ENCODE data around the gene CTTN. TPM values are rescaled to one million over a fixed set of nuclear protein-coding genes. Genes with fewer than 3 reads are reported as not detected.

The CTTN gene
- total RNA-seq, 1 experiment from 2014 or later: 533 TPM

DNA sequence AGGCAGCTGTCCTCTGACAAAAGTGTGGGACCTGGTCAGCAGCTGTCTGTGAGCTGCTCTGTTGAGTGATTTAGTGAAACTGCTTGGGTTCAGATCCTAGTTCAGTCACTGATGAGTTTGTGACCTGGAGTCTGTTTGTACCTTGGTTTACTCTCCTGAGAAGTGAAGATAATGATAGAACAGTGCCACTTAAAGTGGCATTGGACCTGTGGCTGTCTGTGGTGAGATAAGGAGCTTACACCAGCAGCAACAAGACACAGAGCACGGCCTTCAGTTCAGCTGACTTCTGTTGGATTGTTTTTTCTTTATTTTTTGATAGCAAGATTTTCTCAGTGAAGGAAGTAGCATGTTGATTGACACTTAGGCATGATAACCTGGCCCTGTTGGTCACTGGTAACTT is 46.2 kb upstream of the CTTN start:
- Histone ChIP-seq H4K20me1 (ENCODE audit: insufficient read depth) (peaks cover 9% of the 10 kb centered on the region), H3F3A (ENCODE audit: insufficient read depth, low read depth) (0 out of 2 replicates have a peak, but pooled peaks cover 4% of the 10 kb centered on the region), H3K27me3 (ENCODE audit: insufficient read depth, low read depth) (no peaks in the 10 kb centered on the region), H2AFZ (no peak overlapping the region), H3K4me1 (replicated peaks; ENCODE audit: insufficient read depth) (no peaks in the 10 kb centered on the region), H3K4me3 (no peak overlapping the region), H3K9me3 (ENCODE audit: insufficient read depth, low read depth) (no peaks in the 10 kb centered on the region), H3K4me2 (no peak overlapping the region), H3K27ac (no peak overlapping the region), H3K9me2 (ENCODE audit: insufficient read depth) (no peaks in the 10 kb centered on the region), H3K36me3 (ENCODE audit: low read depth) (peaks cover 48% of the 10 kb centered on the region), H3K79me2 (ENCODE audit: low read depth) (no peaks in the 10 kb centered on the region)
- BruUV-seq (replicated peaks): no TSS peak
- CTCF ChIA-PET: no interaction called here
- TF ChIP-seq, protein P1, sequence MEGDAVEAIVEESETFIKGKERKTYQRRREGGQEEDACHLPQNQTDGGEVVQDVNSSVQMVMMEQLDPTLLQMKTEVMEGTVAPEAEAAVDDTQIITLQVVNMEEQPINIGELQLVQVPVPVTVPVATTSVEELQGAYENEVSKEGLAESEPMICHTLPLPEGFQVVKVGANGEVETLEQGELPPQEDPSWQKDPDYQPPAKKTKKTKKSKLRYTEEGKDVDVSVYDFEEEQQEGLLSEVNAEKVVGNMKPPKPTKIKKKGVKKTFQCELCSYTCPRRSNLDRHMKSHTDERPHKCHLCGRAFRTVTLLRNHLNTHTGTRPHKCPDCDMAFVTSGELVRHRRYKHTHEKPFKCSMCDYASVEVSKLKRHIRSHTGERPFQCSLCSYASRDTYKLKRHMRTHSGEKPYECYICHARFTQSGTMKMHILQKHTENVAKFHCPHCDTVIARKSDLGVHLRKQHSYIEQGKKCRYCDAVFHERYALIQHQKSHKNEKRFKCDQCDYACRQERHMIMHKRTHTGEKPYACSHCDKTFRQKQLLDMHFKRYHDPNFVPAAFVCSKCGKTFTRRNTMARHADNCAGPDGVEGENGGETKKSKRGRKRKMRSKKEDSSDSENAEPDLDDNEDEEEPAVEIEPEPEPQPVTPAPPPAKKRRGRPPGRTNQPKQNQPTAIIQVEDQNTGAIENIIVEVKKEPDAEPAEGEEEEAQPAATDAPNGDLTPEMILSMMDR (conservative IDR thresholded peaks at IDR 0.05): no peak
- TF ChIP-seq EZH2 (IDR thresholded peaks at IDR 0.05; ENCODE audit: low read depth): no peak
- POLR2A ChIA-PET (ENCODE audit: unreplicated experiment): interaction anchor here (0.6 kb wide), 1 partner anchor 20 kb away, joined by 6 read pairs; no protein-coding TSS in a partner anchor
- intact Hi-C loops (cut with micrococcal nuclease; ENCODE audit: unreplicated experiment): no loop called here
- DNase-seq: no peak

DNA sequence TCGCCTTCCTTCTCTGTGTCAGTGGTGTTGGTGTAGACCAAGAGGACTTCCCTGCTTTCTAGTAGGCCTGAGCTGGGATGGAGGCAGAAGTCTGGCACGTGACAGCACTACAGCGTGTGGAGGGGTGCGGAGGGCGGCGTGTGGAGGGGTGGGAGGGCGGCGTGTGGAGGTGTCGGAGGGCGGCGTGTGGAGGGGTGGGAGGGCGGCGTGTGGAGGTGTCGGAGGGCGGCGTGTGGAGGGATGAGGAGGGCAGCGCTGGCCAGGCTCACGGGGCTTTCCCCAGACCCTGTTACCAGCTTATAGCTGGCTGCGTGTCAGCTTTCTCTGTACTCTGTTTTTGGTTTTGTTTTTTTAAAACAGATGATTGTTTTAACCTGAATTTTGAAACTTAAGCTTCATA is 45.7 kb upstream of the CTTN start:
- ChIA-PET POLR2A (ENCODE audit: unreplicated experiment) (interaction anchor here (0.7 kb wide), 1 partner anchor 145 kb away, joined by 21 read pairs; no protein-coding TSS in a partner anchor), CTCF (no interaction called here)
- peaks cover 48% of the 10 kb centered on the region for H3K36me3 ChIP-seq (ENCODE audit: low read depth)
- no peak overlapping the region for H3K4me3 ChIP-seq
- TF ChIP-seq, protein P1 (conservative IDR thresholded peaks at IDR 0.05): no peak
- TF ChIP-seq EZH2 (IDR thresholded peaks at IDR 0.05; ENCODE audit: low read depth): no peak
- intact Hi-C loops (cut with micrococcal nuclease; ENCODE audit: unreplicated experiment): no loop called here
- H3K9me2 ChIP-seq (ENCODE audit: insufficient read depth): no peaks in the 10 kb centered on the region
- H3K27ac ChIP-seq: no peak overlapping the region
- H3K79me2 ChIP-seq (ENCODE audit: low read depth): no peaks in the 10 kb centered on the region
- H2AFZ ChIP-seq: no peak overlapping the region
- no peaks in the 10 kb centered on the region for H3K27me3 ChIP-seq (ENCODE audit: insufficient read depth, low read depth)
- no TSS peak for BruUV-seq (replicated peaks)
- no peaks in the 10 kb centered on the region for H3K9me3 ChIP-seq (ENCODE audit: insufficient read depth, low read depth)
- 0 out of 2 replicates have a peak, but pooled peaks cover 4% of the 10 kb centered on the region for H3F3A ChIP-seq (ENCODE audit: insufficient read depth, low read depth)
- peaks cover 9% of the 10 kb centered on the region for H4K20me1 ChIP-seq (ENCODE audit: insufficient read depth)
- no peaks in the 10 kb centered on the region for H3K4me1 ChIP-seq (replicated peaks; ENCODE audit: insufficient read depth)
- no peak for DNase-seq
- no peak overlapping the region for H3K4me2 ChIP-seq

- Histone ChIP-seq H2AFZ (no peak overlapping the region), H3K4me2 (no peak overlapping the region), H3K27me3 (ENCODE audit: insufficient read depth, low read depth) (no peaks in the 10 kb centered on the region), H3K36me3 (ENCODE audit: low read depth) (peaks cover 44% of the 10 kb centered on the region), H3K27ac (no peak overlapping the region), H3F3A (ENCODE audit: insufficient read depth, low read depth) (0 out of 2 replicates have a peak, but pooled peaks cover 4% of the 10 kb centered on the region), H3K4me3 (no peak overlapping the region), H3K79me2 (ENCODE audit: low read depth) (no peaks in the 10 kb centered on the region), H4K20me1 (ENCODE audit: insufficient read depth) (peaks cover 9% of the 10 kb centered on the region), H3K9me2 (ENCODE audit: insufficient read depth) (no peaks in the 10 kb centered on the region), H3K9me3 (ENCODE audit: insufficient read depth, low read depth) (no peaks in the 10 kb centered on the region), H3K4me1 (replicated peaks; ENCODE audit: insufficient read depth) (no peaks in the 10 kb centered on the region)
- POLR2A ChIA-PET (ENCODE audit: unreplicated experiment): interaction anchor here (0.7 kb wide), 1 partner anchor 146 kb away, joined by 21 read pairs; no protein-coding TSS in a partner anchor
- TF ChIP-seq, protein P1 (conservative IDR thresholded peaks at IDR 0.05): no peak
- TF ChIP-seq EZH2 (IDR thresholded peaks at IDR 0.05; ENCODE audit: low read depth): no peak
- CTCF ChIA-PET: no interaction called here
- intact Hi-C loops (cut with micrococcal nuclease; ENCODE audit: unreplicated experiment): no loop called here
- DNase-seq: no peak
- BruUV-seq (replicated peaks): no TSS peak
Observed at GRCh38 chr11:70353329-70353728, 45.0 kb upstream of the CTTN start.

Measured in PC-9 (cell line).